WTC11 (cell line): Measurements from ENCODE around the gene TMEM97. TPM values are rescaled to one million over a fixed set of nuclear protein-coding genes. Genes with fewer than 3 reads are reported as not detected.
A peak's percentile ranks its signal among the peaks of the same experiment; 100 is the strongest.

Experiments
- ATAC-seq: fragments of 200-7000 bp; cut with Tn5 transposase; 2 replicates; pipeline ENCODE4 v1.10.0; 2021; ENCODE audit warnings: mild to moderate bottlenecking, moderate library complexity
- CTCF ChIA-PET: fragments of 300-600 bp; sonication (Branson Sonifier 250); formaldehyde crosslinking; loops from one replicate; lab custom pipeline; 2021; ENCODE audit warnings: antibody characterized with exemption; lab: Charles Lee
- POLR2A ChIA-PET: fragments of 350-600 bp; sonication (Branson Sonifier 250); formaldehyde crosslinking; loops from one replicate; lab custom pipeline; 2021; ENCODE audit warnings: antibody characterized with exemption; lab: Charles Lee
- DNase-seq: peaks from one replicate; pipeline ENCODE4 v3.0.0; 2021; ENCODE audit warnings: low spot score
- H3K27ac Mint-ChIP-seq: 2 replicates; pipeline ENCODE4 v1.8.0; 2021; ENCODE audit warnings: mixed read lengths
- H3K27me3 Mint-ChIP-seq: 2 replicates; pipeline ENCODE4 v1.8.0; 2021; ENCODE audit warnings: low read depth, mild to moderate bottlenecking, moderate library complexity, mixed read lengths
- H3K36me3 Mint-ChIP-seq: 2 replicates; pipeline ENCODE4 v1.8.0; 2021; ENCODE audit warnings: mixed read lengths
- H3K4me1 Mint-ChIP-seq: 2 replicates; pipeline ENCODE4 v1.8.0; 2022; ENCODE audit warnings: mixed read lengths
- H3K4me3 Mint-ChIP-seq: 2 replicates; pipeline ENCODE4 v1.8.0; 2021; ENCODE audit warnings: mild to moderate bottlenecking, moderate library complexity, mixed read lengths
- H3K9me3 Mint-ChIP-seq: 2 replicates; pipeline ENCODE4 v1.8.0; 2021; ENCODE audit warnings: mixed read lengths
- ATF1 ChIP-seq: sonication (generic); formaldehyde crosslinking; IDR thresholded peaks from 2 replicates; pipeline ENCODE4 v1.8.1; 2023; ENCODE audit warnings: mild to moderate bottlenecking, moderate library complexity, missing genetic modification reagents
- CBFB ChIP-seq: sonication (generic); formaldehyde crosslinking; IDR thresholded peaks from 2 replicates; pipeline ENCODE4 v1.8.1; 2022; ENCODE audit warnings: mild to moderate bottlenecking, low read depth, missing genetic modification reagents
- ETV6 ChIP-seq: sonication (generic); formaldehyde crosslinking; IDR thresholded peaks from 2 replicates; pipeline ENCODE4 v1.8.1; 2022; ENCODE audit warnings: mild to moderate bottlenecking, missing genetic modification reagents
- FOXP1 ChIP-seq: sonication (generic); formaldehyde crosslinking; IDR thresholded peaks from 2 replicates; pipeline ENCODE4 v1.8.0; 2022; ENCODE audit warnings: missing genetic modification reagents, mild to moderate bottlenecking, moderate library complexity, borderline replicate concordance
- GABPB1 ChIP-seq: sonication (generic); formaldehyde crosslinking; IDR thresholded peaks from 2 replicates; pipeline ENCODE4 v1.8.1; 2023; ENCODE audit warnings: mild to moderate bottlenecking, missing genetic modification reagents
- IRF2 ChIP-seq: sonication (generic); formaldehyde crosslinking; IDR thresholded peaks from 2 replicates; pipeline ENCODE4 v1.8.0; 2022; ENCODE audit warnings: low read depth, missing genetic modification reagents, borderline replicate concordance
- SMAD3 ChIP-seq: sonication (generic); formaldehyde crosslinking; IDR thresholded peaks from 2 replicates; pipeline ENCODE4 v1.8.0; 2022; ENCODE audit warnings: missing genetic modification reagents, mild to moderate bottlenecking, borderline replicate concordance
- SOX15 ChIP-seq: fragments of 250-450 bp; sonication (Bioruptor Pico); IDR thresholded peaks from 2 replicates; pipeline ENCODE4 v1.9.0; 2021; ENCODE audit warnings: mild to moderate bottlenecking
- SP1 ChIP-seq: sonication (generic); formaldehyde crosslinking; conservative IDR thresholded peaks from 2 replicates; pipeline ENCODE4 v1.8.1; 2022; ENCODE audit warnings: missing genetic modification reagents
- TCF7 ChIP-seq: sonication (generic); formaldehyde crosslinking; IDR thresholded peaks from 2 replicates; pipeline ENCODE4 v1.8.0; 2022; ENCODE audit warnings: mild to moderate bottlenecking, low read depth, missing genetic modification reagents, moderate library complexity
- TEAD1 ChIP-seq: sonication (generic); formaldehyde crosslinking; IDR thresholded peaks from 2 replicates; pipeline ENCODE4 v1.8.0; 2022; ENCODE audit warnings: mild to moderate bottlenecking, missing genetic modification reagents
- TEAD4 ChIP-seq: sonication (generic); formaldehyde crosslinking; IDR thresholded peaks from 2 replicates; pipeline ENCODE4 v1.8.0; 2022; ENCODE audit warnings: mild to moderate bottlenecking, missing genetic modification reagents
- ZNF219 ChIP-seq: sonication (generic); formaldehyde crosslinking; IDR thresholded peaks from 2 replicates; pipeline ENCODE4 v1.8.0; 2023; ENCODE audit warnings: missing genetic modification reagents, mild to moderate bottlenecking, borderline replicate concordance
- ZNF232 ChIP-seq: sonication (generic); formaldehyde crosslinking; IDR thresholded peaks from 2 replicates; pipeline ENCODE4 v1.8.0; 2022; ENCODE audit warnings: mild to moderate bottlenecking, missing genetic modification reagents
- ZNF263 ChIP-seq: sonication (generic); formaldehyde crosslinking; IDR thresholded peaks from 2 replicates; pipeline ENCODE4 v1.8.1; 2022; ENCODE audit warnings: low read depth, mild to moderate bottlenecking, moderate library complexity, missing genetic modification reagents
- ZNF416 ChIP-seq: fragments of 250-450 bp; sonication (Bioruptor Pico); IDR thresholded peaks from 2 replicates; pipeline ENCODE4 v1.9.0; 2021; ENCODE audit warnings: mild to moderate bottlenecking, inconsistent platforms
- ZNF423 ChIP-seq: fragments of 250-450 bp; sonication (Bioruptor Pico); IDR thresholded peaks from 2 replicates; pipeline ENCODE4 v2.1.2; 2022; ENCODE audit warnings: mild to moderate bottlenecking, moderate library complexity
- total RNA-seq: library from RNA; stranded (reverse); gene quantifications from 3 replicates; pipeline ENCODE4 v1.2.3, GENCODE V29; 2021
- TF ChIP-seq, protein P1 (sequence below): sonication (generic); formaldehyde crosslinking; IDR thresholded peaks from 2 replicates; pipeline ENCODE4 v1.8.0; 2023; ENCODE audit warnings: missing genetic modification reagents
- TF ChIP-seq, protein P2 (sequence below): sonication (generic); formaldehyde crosslinking; conservative IDR thresholded peaks from 2 replicates; pipeline ENCODE4 v1.8.1; 2023; ENCODE audit warnings: mild to moderate bottlenecking, low read depth, missing genetic modification reagents, moderate library complexity
- TF ChIP-seq, protein P3 (sequence below): fragments of 250-450 bp; sonication (Bioruptor Pico); conservative IDR thresholded peaks from 2 replicates; pipeline ENCODE4 v1.9.0; 2021; ENCODE audit warnings: mild to moderate bottlenecking
- TF ChIP-seq, protein P4 (sequence below): fragments of 250-450 bp; sonication (Bioruptor Pico); IDR thresholded peaks from 2 replicates; pipeline ENCODE4 v1.8.0; 2021; ENCODE audit warnings: mild to moderate bottlenecking
- TF ChIP-seq, protein P5 (sequence below): fragments of 250-450 bp; sonication (Bioruptor Pico); IDR thresholded peaks from 2 replicates; pipeline ENCODE4 v1.9.0; 2021; ENCODE audit warnings: mild to moderate bottlenecking
- TF ChIP-seq, protein P6 (sequence below): sonication (generic); formaldehyde crosslinking; IDR thresholded peaks from 2 replicates; pipeline ENCODE4 v1.8.1; 2023; ENCODE audit warnings: mild to moderate bottlenecking, missing genetic modification reagents, borderline replicate concordance

Gene TMEM97
- total RNA-seq, 1 experiment from 2014 or later = 68.0 TPM

DNA sequence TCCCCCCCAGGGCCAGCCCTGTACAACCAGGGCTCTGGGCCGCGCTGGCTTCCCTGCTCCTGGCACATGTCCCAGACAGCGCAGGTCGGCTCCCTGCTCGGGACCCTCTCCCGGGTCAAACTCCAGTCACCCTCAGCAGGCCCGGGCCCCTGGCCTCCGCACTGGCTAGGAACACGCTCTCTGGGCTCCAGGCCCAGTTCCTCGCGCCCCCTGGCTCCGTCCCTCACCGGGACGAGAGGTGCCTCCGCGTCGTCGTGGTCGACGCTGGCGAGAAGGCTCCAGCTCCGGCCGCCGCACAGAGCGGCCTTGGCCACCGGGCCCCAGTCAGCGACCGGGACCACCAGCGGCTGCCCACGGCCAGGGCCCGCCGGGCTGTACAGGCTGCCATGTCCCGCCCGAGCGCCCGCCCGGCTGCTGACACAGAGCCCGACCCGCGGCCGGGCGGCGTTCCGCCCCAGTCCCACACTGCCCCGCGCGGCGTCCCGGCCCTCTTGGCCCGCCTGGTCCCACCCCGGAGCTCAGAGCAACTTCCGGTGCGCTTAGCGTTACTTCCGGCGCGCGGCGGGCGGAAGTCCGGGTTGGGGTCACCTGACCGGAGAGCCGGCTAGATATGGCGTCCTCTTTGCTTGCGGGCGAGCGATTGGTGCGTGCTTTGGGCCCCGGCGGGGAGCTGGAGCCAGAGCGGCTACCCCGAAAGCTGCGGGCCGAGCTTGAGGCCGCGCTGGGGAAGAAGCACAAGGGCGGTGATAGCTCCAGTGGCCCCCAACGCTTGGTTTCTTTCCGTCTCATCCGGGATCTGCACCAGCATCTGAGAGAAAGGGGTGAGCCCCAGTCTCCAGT, 38.3 kb downstream of the TMEM97 start, which contains the start of gene POLDIP2:
TSS of gene POLDIP2 (minus strand) at position 467 of the 840 bp plus-strand sequence. CDS start at position 388, 79 bp downstream.
- Mint-ChIP-seq H3K9me3 (no peaks in the 10 kb centered on the region), H3K36me3 (peaks cover 45% of the 10 kb centered on the region), H3K27me3 (no peaks in the 10 kb centered on the region), H3K4me3 (peak within 1 kb of the TSS; percentile 91), H3K27ac (peak within 1 kb of the TSS; percentile 98), H3K4me1 (peaks cover 13% of the 10 kb centered on the region)
- ATAC-seq (peak; percentile 99), DNase-seq (peak; percentile 95)
- ChIA-PET CTCF (interaction anchor here (0.7 to 2.5 kb wide), 7 partner anchors 9 to 69 kb away, joined by 3 to 16 read pairs (median 8); partner anchors contain the start of genes IFT20, TNFAIP1 and VTN), POLR2A (interaction anchor here (1.0 to 1.6 kb wide), 4 partner anchors 10 to 214 kb away, joined by 3 to 16 read pairs (median 8); partner anchors contain the start of genes IFT20, PIGS and TNFAIP1)
- TF ChIP-seq ZNF219 (CRISPR knock-in tag) (no peak), TEAD1 (CRISPR knock-in tag) (peak; percentile 67; the same call in 1 of the 2 replicates), SP1 (CRISPR knock-in tag) (peak; percentile 93), TEAD4 (no peak), TCF7 (CRISPR knock-in tag) (no peak), SOX15 (CRISPR knock-in tag) (no peak), ZNF416 (CRISPR knock-in tag) (no peak), ETV6 (CRISPR knock-in tag) (peak; percentile 47; the same call in 1 of the 2 replicates), ATF1 (CRISPR knock-in tag) (peak; percentile 72), ZNF423 (CRISPR knock-in tag) (no peak), ZNF232 (peak; percentile 69; the same call in 1 of the 2 replicates), GABPB1 (CRISPR knock-in tag) (peak; percentile 95), CBFB (CRISPR knock-in tag) (no peak), IRF2 (no peak), ZNF263 (CRISPR knock-in tag) (0 out of 2 replicates have a peak, but pooled peaks have one; percentile 25), SMAD3 (peak; percentile 66; the same call in 1 of the 2 replicates), FOXP1 (0 out of 2 replicates have a peak, but pooled peaks have one; percentile 37)
- TF ChIP-seq, protein P1, sequence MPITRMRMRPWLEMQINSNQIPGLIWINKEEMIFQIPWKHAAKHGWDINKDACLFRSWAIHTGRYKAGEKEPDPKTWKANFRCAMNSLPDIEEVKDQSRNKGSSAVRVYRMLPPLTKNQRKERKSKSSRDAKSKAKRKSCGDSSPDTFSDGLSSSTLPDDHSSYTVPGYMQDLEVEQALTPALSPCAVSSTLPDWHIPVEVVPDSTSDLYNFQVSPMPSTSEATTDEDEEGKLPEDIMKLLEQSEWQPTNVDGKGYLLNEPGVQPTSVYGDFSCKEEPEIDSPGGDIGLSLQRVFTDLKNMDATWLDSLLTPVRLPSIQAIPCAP (CRISPR knock-in tag) = no peak; the same call in 1 of the 2 replicates
- TF ChIP-seq, protein P2, sequence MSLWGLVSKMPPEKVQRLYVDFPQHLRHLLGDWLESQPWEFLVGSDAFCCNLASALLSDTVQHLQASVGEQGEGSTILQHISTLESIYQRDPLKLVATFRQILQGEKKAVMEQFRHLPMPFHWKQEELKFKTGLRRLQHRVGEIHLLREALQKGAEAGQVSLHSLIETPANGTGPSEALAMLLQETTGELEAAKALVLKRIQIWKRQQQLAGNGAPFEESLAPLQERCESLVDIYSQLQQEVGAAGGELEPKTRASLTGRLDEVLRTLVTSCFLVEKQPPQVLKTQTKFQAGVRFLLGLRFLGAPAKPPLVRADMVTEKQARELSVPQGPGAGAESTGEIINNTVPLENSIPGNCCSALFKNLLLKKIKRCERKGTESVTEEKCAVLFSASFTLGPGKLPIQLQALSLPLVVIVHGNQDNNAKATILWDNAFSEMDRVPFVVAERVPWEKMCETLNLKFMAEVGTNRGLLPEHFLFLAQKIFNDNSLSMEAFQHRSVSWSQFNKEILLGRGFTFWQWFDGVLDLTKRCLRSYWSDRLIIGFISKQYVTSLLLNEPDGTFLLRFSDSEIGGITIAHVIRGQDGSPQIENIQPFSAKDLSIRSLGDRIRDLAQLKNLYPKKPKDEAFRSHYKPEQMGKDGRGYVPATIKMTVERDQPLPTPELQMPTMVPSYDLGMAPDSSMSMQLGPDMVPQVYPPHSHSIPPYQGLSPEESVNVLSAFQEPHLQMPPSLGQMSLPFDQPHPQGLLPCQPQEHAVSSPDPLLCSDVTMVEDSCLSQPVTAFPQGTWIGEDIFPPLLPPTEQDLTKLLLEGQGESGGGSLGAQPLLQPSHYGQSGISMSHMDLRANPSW (CRISPR knock-in tag) = no peak
- TF ChIP-seq, protein P3, sequence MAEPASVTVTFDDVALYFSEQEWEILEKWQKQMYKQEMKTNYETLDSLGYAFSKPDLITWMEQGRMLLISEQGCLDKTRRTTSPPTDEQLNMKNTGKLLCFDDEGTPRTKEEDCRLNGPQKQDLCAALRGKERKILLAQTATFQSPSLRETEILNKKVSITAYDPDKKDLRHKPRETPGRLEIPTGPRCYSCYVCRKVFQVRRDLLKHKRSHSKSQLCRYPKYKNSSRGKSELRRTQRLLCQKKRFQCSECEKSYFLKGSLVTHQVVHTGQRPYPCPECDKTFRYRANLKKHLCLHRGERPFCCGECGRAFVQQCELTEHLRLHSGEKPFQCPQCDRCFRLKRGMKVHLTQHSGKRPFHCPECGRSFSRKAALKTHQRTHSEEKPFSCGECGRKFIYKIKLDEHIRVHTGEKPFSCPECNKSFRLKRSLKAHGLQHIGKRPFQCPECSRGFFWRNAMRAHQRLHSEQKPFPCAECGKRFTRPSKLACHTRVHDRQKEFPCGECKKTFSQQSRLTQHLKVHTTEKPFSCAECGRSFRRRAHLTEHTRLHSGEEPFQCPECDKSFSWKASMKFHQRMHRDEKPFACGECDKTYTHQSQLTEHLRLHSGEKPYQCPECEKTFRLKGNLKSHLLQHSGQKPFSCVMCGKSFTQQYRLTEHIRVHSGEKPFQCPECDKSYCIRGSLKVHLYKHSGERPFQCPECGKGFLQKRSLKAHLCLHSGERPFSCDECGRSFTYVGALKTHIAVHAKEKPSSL = no peak
- TF ChIP-seq, protein P4, sequence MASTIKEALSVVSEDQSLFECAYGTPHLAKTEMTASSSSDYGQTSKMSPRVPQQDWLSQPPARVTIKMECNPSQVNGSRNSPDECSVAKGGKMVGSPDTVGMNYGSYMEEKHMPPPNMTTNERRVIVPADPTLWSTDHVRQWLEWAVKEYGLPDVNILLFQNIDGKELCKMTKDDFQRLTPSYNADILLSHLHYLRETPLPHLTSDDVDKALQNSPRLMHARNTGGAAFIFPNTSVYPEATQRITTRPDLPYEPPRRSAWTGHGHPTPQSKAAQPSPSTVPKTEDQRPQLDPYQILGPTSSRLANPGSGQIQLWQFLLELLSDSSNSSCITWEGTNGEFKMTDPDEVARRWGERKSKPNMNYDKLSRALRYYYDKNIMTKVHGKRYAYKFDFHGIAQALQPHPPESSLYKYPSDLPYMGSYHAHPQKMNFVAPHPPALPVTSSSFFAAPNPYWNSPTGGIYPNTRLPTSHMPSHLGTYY (CRISPR knock-in tag) = no peak
- TF ChIP-seq, protein P5, sequence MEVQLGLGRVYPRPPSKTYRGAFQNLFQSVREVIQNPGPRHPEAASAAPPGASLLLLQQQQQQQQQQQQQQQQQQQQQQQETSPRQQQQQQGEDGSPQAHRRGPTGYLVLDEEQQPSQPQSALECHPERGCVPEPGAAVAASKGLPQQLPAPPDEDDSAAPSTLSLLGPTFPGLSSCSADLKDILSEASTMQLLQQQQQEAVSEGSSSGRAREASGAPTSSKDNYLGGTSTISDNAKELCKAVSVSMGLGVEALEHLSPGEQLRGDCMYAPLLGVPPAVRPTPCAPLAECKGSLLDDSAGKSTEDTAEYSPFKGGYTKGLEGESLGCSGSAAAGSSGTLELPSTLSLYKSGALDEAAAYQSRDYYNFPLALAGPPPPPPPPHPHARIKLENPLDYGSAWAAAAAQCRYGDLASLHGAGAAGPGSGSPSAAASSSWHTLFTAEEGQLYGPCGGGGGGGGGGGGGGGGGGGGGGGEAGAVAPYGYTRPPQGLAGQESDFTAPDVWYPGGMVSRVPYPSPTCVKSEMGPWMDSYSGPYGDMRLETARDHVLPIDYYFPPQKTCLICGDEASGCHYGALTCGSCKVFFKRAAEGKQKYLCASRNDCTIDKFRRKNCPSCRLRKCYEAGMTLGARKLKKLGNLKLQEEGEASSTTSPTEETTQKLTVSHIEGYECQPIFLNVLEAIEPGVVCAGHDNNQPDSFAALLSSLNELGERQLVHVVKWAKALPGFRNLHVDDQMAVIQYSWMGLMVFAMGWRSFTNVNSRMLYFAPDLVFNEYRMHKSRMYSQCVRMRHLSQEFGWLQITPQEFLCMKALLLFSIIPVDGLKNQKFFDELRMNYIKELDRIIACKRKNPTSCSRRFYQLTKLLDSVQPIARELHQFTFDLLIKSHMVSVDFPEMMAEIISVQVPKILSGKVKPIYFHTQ (CRISPR knock-in tag) = no peak
- TF ChIP-seq, protein P6, sequence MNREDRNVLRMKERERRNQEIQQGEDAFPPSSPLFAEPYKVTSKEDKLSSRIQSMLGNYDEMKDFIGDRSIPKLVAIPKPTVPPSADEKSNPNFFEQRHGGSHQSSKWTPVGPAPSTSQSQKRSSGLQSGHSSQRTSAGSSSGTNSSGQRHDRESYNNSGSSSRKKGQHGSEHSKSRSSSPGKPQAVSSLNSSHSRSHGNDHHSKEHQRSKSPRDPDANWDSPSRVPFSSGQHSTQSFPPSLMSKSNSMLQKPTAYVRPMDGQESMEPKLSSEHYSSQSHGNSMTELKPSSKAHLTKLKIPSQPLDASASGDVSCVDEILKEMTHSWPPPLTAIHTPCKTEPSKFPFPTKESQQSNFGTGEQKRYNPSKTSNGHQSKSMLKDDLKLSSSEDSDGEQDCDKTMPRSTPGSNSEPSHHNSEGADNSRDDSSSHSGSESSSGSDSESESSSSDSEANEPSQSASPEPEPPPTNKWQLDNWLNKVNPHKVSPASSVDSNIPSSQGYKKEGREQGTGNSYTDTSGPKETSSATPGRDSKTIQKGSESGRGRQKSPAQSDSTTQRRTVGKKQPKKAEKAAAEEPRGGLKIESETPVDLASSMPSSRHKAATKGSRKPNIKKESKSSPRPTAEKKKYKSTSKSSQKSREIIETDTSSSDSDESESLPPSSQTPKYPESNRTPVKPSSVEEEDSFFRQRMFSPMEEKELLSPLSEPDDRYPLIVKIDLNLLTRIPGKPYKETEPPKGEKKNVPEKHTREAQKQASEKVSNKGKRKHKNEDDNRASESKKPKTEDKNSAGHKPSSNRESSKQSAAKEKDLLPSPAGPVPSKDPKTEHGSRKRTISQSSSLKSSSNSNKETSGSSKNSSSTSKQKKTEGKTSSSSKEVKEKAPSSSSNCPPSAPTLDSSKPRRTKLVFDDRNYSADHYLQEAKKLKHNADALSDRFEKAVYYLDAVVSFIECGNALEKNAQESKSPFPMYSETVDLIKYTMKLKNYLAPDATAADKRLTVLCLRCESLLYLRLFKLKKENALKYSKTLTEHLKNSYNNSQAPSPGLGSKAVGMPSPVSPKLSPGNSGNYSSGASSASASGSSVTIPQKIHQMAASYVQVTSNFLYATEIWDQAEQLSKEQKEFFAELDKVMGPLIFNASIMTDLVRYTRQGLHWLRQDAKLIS (CRISPR knock-in tag) = no peak
